PC-9 (cell line): ENCODE measurements around the gene TWNK.

Source experiments
- EZH2 ChIP-seq: fragments of 200-600 bp; sonication (generic); IDR thresholded peaks from 2 replicates; pipeline ENCODE4 v1.8.0; 2017; ENCODE audit warnings: antibody characterized with exemption, low read depth
- TF ChIP-seq, protein P1 (sequence below): fragments of 200-600 bp; sonication (generic); conservative IDR thresholded peaks from 2 replicates; pipeline ENCODE4 v1.6.1; 2017; ENCODE audit warnings: mixed run types, antibody characterized with exemption, mild to moderate bottlenecking, moderate library complexity

DNA sequence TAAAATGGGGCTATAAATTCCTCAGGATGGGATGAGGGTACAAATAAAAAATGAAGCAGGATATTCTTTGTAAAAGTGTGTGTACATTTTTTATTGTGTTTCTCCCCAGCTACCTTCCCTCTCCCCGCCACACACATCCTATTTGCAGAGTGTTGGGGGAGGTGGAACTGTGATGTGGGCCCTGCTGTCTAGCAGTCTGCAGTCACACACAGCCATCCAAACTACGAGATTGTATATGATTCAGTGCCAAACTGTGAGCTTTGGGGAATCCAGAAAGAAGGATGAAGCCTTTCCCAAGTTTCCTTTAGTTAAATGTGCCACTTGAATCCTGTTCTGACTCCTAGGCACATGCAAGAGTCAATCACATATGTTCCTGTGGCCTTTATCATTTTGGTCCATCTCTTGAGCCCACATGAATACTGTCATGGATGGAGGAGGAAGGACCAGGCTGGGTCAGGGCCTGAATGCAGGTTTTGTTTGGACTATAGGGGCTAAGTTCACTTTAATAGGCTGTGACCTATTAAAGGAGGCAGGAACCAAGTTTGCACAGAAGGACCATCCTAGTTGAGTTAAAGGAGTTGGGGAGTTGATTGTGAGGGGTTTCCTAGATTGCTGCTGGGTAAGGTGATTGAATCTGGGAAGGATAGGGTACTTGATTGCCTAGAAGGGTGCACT is 19.1 kb upstream of the TWNK start:
- TF ChIP-seq, protein P1, sequence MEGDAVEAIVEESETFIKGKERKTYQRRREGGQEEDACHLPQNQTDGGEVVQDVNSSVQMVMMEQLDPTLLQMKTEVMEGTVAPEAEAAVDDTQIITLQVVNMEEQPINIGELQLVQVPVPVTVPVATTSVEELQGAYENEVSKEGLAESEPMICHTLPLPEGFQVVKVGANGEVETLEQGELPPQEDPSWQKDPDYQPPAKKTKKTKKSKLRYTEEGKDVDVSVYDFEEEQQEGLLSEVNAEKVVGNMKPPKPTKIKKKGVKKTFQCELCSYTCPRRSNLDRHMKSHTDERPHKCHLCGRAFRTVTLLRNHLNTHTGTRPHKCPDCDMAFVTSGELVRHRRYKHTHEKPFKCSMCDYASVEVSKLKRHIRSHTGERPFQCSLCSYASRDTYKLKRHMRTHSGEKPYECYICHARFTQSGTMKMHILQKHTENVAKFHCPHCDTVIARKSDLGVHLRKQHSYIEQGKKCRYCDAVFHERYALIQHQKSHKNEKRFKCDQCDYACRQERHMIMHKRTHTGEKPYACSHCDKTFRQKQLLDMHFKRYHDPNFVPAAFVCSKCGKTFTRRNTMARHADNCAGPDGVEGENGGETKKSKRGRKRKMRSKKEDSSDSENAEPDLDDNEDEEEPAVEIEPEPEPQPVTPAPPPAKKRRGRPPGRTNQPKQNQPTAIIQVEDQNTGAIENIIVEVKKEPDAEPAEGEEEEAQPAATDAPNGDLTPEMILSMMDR = no peak
- no peak for TF ChIP-seq EZH2
